HG03571 (cell line): ENCODE measurements around the gene BMP10.
A peak's percentile ranks its signal among the peaks of the same experiment; 100 is the strongest.

Experiments
- ATAC-seq: cut with Tn5 transposase; IDR thresholded peaks from one replicate; pipeline ENCODE4 v1.9.1; 2021; ENCODE audit not compliant: unreplicated experiment

Gene BMP10, protein sequence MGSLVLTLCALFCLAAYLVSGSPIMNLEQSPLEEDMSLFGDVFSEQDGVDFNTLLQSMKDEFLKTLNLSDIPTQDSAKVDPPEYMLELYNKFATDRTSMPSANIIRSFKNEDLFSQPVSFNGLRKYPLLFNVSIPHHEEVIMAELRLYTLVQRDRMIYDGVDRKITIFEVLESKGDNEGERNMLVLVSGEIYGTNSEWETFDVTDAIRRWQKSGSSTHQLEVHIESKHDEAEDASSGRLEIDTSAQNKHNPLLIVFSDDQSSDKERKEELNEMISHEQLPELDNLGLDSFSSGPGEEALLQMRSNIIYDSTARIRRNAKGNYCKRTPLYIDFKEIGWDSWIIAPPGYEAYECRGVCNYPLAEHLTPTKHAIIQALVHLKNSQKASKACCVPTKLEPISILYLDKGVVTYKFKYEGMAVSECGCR

GRCh38 chr2:68871159-68871764, at the start of gene BMP10:
Gene BMP10, minus strand, starts transcription at chr2:68871397. Its CDS starts 39 bp downstream, at chr2:68871358.
- ATAC-seq = no peak

DNA sequence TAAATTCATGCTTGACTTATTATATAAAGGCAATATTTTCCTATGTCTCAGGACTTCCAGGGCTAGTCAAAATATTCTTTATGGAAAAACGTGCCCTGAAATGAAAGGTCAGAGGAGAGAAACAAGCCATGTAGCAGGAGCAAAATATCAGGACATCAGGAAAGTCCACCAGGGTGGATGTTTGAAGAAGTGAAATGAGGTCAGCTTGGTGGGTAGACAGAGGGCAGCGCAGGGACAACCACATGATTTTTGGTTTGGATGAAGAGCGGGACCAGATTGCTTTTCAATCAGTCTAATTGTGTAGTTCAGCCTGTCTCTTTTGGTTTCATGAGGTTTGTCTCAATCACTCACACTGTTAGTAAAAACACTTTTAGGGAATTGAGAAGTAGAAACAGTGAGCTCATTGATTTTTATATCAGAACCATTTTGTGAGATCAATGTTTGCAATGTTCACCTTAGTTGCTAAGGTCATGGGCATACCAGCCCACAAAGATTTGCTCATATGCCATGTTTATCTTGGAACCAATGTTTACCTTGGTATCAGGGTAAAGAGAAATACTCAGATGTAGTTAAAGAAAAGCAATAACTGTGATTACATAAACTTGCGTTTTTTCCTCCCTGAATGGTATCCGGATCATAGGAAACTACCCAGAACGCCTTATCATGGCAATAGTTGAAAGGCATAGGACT, 49.4 kb upstream of the BMP10 start:
- ATAC-seq = no peak

DNA sequence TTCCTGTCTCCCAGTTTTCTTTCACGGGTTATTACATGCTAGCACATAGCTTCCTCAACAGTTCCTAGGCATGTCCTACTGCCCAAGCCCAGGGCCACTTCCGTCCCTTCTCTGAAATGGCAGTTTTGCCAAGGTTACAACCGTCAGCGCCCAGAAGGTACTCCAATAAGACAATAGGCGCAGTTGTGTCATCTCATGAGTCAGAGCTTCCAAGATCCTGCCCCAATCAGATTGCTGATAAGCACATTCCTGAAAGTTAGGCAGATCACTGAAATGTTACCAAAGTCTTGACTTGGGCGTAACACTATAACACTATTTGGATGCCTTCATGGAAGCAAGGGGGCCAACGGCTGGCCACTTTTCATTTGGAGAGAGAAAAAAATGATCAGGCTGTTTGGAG, 47.3 kb upstream of the BMP10 start:
- no peak for ATAC-seq

- no peak for ATAC-seq
These were observed 46.0 kb upstream of the BMP10 start for GRCh38 chr2:68917034-68917718.

GRCh38 chr2:68916226-68916625, 45.0 kb upstream of the BMP10 start:
- ATAC-seq = no peak

GRCh38 chr2:68915393-68915792, 44.2 kb upstream of the BMP10 start:
- ATAC-seq = no peak

- ATAC-seq = no peak
These were observed 42.2 kb upstream of the BMP10 start for GRCh38 chr2:68913359-68913758.

DNA sequence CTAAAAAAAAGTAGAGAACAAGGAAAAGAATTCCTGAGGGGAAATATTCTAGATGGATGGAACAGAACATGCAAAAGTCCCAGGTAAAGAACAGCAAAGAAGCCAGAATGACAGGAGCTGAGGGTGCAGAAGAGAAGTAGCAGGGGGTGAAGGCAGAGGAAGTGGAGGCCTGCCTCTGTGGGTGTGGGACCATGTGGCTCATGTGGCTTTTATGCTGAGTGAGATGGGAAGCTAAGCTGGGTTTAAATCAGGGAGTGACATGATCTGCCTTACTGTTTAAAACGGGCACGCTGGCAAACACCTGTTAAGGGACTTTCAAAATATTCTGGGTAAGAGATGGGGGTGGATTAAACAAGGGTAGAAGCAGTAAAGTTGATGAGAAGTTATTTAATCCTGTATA, 41.5 kb upstream of the BMP10 start:
- ATAC-seq = no peak

DNA sequence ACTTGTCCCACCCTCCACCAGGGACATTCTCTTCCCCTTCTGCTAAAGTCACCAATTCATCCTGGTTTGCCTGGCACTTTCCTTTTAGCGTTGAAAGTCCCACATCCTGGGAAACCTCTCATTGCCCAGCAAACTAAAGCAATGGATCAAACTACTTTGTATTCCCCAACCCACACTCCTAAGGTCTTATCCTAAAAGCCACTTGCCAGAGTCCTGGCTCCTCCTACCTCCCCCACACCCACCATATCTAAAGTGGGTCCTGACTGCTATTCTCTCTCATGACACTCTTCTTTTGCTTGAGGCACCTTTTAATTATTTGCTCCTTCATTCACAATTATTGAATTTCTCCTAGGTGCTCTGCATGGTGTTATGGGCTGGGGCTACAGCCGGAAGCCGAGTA, 40.9 kb upstream of the BMP10 start:
- ATAC-seq = no peak

DNA sequence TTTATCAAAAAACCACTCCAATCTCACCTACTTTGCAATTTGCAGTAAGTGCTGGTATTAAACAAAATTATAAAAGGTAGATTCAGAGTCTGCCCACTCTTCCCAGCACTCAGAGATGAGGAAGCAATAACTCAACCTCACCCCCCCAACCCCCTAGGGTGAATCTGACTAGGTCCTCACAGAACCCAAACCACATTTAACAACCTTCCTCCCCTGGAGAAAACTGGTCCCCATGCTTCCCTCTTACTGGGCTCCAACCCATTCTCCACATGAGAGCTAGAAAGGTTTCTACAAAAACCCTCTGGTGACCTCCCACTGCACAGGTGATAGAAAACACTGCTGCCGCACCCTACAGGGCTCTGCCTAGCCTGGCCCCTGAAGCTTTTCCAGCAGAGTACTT, 40.5 kb upstream of the BMP10 start:
- no peak for ATAC-seq

GRCh38 chr2:68911246-68911645, 40.0 kb upstream of the BMP10 start:
- ATAC-seq = no peak

- ATAC-seq = no peak
These were observed 38.8 kb upstream of the BMP10 start for GRCh38 chr2:68909793-68910674.

DNA sequence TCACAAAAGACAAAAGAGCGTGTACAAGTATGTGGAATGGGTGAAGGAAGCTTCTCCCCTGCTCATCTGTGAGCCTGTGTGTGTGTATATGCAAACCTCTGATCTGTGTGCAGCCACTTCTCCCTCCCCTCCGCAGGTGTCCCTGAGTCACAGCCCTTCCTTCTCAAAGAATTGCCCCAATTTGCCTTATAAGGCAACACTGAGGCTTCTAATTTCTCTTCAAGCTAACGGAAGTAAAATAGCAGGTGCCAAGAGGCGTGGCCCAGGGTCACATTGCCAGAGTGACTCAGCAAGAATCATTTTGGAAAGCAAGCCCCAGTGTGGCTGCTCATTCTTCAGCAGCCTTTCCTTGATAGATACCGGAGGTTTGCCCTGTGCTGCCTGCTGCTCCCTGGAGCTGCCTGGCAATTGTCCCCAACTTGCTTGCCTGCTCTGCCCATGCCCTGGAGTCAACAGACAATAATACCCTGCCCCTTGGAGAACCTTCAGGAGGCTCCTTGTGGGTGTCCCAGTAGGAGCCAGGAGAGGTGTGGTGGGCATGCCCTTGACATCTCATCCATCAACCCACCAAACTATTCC, 37.3 kb upstream of the BMP10 start:
- peak; percentile 91 for ATAC-seq

GRCh38 chr2:68907920-68908253, 36.7 kb upstream of the BMP10 start:
- no peak for ATAC-seq

GRCh38 chr2:68907232-68907919, 36.2 kb upstream of the BMP10 start:
- ATAC-seq = no peak

DNA sequence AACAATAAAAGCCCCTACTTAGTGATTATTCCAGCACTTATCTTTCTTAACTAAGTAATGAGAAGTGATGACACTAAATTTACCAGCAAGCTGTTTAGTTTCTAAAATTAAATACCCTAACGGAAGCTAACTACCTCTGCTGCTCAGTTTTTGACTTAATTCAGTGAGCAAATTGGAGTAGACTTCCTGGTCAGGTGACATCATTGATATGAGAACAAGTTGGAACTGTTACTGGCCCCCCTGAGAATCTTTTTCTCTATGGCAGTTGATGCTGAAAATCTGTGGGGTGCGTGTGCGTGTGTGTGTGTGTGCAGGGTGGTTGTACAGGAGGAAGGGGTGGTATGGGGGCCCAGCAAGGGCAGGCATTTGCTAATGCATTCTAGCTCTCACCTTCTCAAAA, 35.5 kb upstream of the BMP10 start:
- ATAC-seq = no peak

- no peak for ATAC-seq
These were observed 33.9 kb upstream of the BMP10 start for GRCh38 chr2:68905116-68905515.

DNA sequence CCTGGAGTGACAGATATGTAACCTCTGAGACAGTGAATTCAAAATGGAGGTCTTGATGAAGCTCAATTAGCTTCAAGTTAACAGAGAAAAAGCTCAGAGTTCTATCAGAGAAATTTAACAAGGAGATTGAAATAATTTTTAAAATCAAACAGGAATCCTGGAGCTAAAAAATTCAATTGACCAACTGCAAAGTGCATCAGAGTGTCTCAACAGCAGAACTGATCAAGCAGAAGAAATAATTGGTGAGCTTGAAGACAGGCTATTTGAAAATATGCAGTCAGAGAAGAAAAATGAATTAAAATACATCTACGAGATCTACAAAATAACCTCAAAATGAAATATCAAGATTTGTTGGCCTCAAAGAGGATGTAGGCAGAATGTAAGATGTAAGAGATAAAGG, 30.4 kb upstream of the BMP10 start:
- no peak for ATAC-seq

DNA sequence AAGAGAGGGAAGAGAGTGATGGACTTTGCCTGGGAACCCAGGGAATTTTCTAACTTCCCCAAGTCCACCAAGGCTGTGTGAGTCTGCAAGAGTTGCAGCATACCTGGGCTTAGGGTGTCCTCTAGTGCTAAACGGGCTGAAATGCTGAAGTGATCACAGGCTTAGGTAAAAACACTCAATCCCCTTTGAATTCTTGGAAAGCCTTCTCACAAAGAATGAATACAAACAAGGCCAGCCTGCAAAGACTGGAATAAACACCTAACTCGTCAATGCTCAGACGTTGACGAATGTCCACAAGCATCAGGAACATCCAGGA, 30.0 kb upstream of the BMP10 start:
- ATAC-seq = no peak
